ENCODE data around the gene PACSIN1.

The PACSIN1 gene

DNA sequence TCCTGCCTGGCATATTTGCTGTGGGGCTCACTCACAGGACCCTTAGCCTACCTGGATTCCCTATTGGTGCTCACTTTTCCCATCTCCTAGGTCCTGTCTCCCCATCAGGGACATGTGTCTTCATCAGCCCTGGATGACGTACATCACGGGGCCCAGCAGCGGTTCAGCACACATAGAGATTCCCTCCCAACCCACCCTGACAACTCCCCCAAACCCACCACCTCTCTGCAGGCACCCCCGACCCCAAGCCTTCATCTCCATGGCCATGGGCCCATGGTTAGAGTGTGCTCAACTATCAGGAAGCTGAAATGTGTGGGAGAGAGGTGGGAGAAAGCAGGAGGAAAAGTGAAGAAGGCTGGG, 115.7 kb downstream of the PACSIN1 start:
- Histone ChIP-seq H3K4ac (ENCODE audit: low read depth, low read length) (no peak overlapping the region), H4K12ac (ENCODE audit: low read depth, low read length) (no peak overlapping the region), H2BK12ac (ENCODE audit: low read length) (no peak overlapping the region), H3K14ac (ENCODE audit: low read length) (no peak overlapping the region), H3K27ac (ENCODE audit: low read depth, low read length) (no peak overlapping the region), H3K4me2 (ENCODE audit: low read length) (no peak overlapping the region), H2BK120ac (ENCODE audit: insufficient read depth, low read length, poor library complexity) (no peak overlapping the region), H4K8ac (ENCODE audit: low read depth, low read length) (no peak overlapping the region), H2AFZ (ENCODE audit: insufficient read depth, low read length, poor library complexity) (no peak overlapping the region), H4K91ac (ENCODE audit: low read depth, low read length) (no peak overlapping the region), H2BK5ac (ENCODE audit: low read depth, low read length, poor library complexity) (no peak overlapping the region), H3K9me3 (ENCODE audit: insufficient read depth, low read depth, low read length) (no peaks in the 10 kb centered on the region), H3K4me1 (ENCODE audit: control insufficient read depth in 1 of 2, insufficient read depth in 2 of 2, low read length in 2 of 2) (no peaks in the 10 kb centered on the region), H3K4me3 (ENCODE audit: low read depth, low read length) (no peak overlapping the region), H3K79me2 (ENCODE audit: control insufficient read depth, insufficient read depth, low read length, poor library complexity) (no peaks in the 10 kb centered on the region), H3K23ac (ENCODE audit: low read length) (no peak overlapping the region), H3K36me3 (ENCODE audit: control insufficient read depth in 1 of 2, insufficient read depth in 2 of 2, low read length in 2 of 2) (peaks cover 0 to 8% of the 10 kb centered on the region in 2 experiments), H3K9ac (ENCODE audit: low read length) (no peak overlapping the region), H3K79me1 (ENCODE audit: low read length) (no peaks in the 10 kb centered on the region), H3K18ac (ENCODE audit: low read length) (no peak overlapping the region), H2AK5ac (ENCODE audit: low read length) (no peak overlapping the region), H3K27me3 (ENCODE audit: insufficient read depth, low read length) (no peaks in the 10 kb centered on the region)
- no peak for DNase-seq
- no CpG with 5 or more reads among the region's 4 CpGs for WGBS (ENCODE audit: extremely low coverage, insufficient coverage, insufficient read length)

DNA sequence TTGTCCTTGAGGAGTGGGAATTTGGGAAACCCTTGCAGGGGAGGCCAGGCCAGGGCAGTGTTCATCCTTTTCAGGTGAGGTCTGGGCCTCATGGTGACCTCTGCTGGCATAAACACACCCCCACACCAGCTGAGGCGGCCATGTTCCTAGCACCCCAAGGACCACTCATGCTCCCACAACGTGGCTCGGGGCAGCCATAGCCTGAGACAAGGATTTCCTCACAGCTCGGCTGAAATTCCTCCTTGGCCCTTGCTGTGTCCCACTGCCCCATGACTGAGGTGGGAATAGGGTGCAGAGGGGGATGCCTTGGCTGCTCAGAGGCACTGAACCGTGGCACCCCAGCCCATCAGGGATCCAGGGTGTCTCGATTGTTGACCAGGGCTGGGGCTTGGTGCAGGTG, 117.6 kb downstream of the PACSIN1 start:
- no peak overlapping the region for H2AK5ac ChIP-seq (ENCODE audit: low read length)
- no peak overlapping the region for H3K4me3 ChIP-seq (ENCODE audit: low read depth, low read length)
- H3K27me3 ChIP-seq (ENCODE audit: insufficient read depth, low read length), result no peaks in the 10 kb centered on the region
- H3K79me2 ChIP-seq (ENCODE audit: control insufficient read depth, insufficient read depth, low read length, poor library complexity), result no peaks in the 10 kb centered on the region
- no peak overlapping the region for H3K27ac ChIP-seq (ENCODE audit: low read depth, low read length)
- DNase-seq, result no peak
- no peak overlapping the region for H2BK5ac ChIP-seq (ENCODE audit: low read depth, low read length, poor library complexity)
- H4K12ac ChIP-seq (ENCODE audit: low read depth, low read length), result no peak overlapping the region
- H3K23ac ChIP-seq (ENCODE audit: low read length), result no peak overlapping the region
- no peak overlapping the region for H2BK12ac ChIP-seq (ENCODE audit: low read length)
- no peak overlapping the region for H2BK120ac ChIP-seq (ENCODE audit: insufficient read depth, low read length, poor library complexity)
- no CpG with 5 or more reads among the region's 6 CpGs for WGBS (ENCODE audit: extremely low coverage, insufficient coverage, insufficient read length)
- no peak overlapping the region for H3K18ac ChIP-seq (ENCODE audit: low read length)
- no peak overlapping the region for H3K4me2 ChIP-seq (ENCODE audit: low read length)
- H2AFZ ChIP-seq (ENCODE audit: insufficient read depth, low read length, poor library complexity), result no peak overlapping the region
- H4K8ac ChIP-seq (ENCODE audit: low read depth, low read length), result no peak overlapping the region
- no peak overlapping the region for H3K9ac ChIP-seq (ENCODE audit: low read length)
- no peaks in the 10 kb centered on the region for H3K4me1 ChIP-seq (ENCODE audit: control insufficient read depth in 1 of 2, insufficient read depth in 2 of 2, low read length in 2 of 2)
- no peak overlapping the region for H3K14ac ChIP-seq (ENCODE audit: low read length)
- no peak overlapping the region for H3K4ac ChIP-seq (ENCODE audit: low read depth, low read length)
- H3K9me3 ChIP-seq (ENCODE audit: insufficient read depth, low read depth, low read length), result no peaks in the 10 kb centered on the region
- no peak overlapping the region for H4K91ac ChIP-seq (ENCODE audit: low read depth, low read length)
- no peaks in the 10 kb centered on the region for H3K79me1 ChIP-seq (ENCODE audit: low read length)
- peaks cover 10 to 14% of the 10 kb centered on the region in 2 experiments for H3K36me3 ChIP-seq (ENCODE audit: control insufficient read depth in 1 of 2, insufficient read depth in 2 of 2, low read length in 2 of 2)

DNA sequence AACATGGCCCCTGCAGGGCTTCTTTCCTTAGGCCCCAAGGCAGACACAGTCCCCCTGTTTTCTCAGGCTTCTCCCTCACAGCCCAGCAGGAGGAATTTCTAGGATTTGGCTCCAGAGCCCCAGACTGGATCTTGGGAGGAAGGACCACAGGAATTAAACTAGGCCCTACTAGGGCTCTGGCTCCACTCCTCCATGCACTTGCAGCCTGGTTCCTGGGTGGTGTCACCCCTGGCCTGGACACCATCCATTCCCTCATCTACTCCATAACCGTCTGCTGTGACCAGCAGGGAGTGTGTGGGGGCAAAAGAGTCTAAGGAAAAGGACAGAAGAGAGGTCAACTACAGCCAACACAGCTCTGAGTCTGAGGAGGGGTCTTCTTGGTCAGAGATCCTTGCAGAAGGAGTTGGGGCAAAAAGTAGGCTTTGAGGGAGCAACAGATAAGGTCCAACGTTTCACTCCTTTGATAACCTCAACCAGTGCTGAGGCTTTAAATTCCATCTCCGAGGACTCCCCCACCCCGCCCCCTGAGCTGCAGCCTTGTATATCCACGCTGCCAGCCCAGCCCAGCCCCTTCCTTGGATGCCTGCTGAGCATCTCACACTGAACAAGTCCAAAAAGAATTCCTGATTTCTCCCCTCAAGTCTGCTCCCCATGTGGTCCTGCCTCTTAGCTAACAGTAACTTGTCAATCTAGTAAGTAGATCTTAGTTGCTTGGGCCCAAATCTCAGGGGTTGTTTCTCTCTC, 118.2 kb downstream of the PACSIN1 start:
- no CpG with 5 or more reads among the region's 5 CpGs for WGBS (ENCODE audit: extremely low coverage, insufficient coverage, insufficient read length)
- H3K9ac ChIP-seq (ENCODE audit: low read length), result no peak overlapping the region
- H3K4ac ChIP-seq (ENCODE audit: low read depth, low read length), result no peak overlapping the region

DNA sequence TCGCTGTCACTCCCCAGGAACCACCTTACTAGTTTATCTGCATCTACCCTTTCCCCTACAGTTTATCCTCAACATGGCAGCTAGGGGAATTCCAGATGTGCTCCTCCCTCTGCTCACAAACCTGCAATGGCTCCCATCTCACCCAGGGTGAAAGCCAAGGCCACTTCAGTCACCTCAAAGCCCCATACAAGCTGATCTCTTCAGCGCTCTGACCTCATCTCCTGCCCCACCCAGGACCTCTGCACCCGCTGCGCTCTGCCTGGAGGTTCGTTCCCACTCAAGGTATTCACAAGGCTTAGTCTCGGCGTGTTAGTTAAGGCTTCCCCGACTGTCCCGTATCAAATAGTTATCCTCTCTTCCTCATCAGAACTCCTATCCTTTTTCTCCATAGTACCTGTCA, 118.8 kb downstream of the PACSIN1 start:
- H3K4me2 ChIP-seq (ENCODE audit: low read length), result no peak overlapping the region
- no peak overlapping the region for H3K4me3 ChIP-seq (ENCODE audit: low read depth, low read length)
- peaks cover 15 to 19% of the 10 kb centered on the region in 2 experiments for H3K36me3 ChIP-seq (ENCODE audit: control insufficient read depth in 1 of 2, insufficient read depth in 2 of 2, low read length in 2 of 2)
- H3K23ac ChIP-seq (ENCODE audit: low read length), result no peak overlapping the region
- H3K9me3 ChIP-seq (ENCODE audit: insufficient read depth, low read depth, low read length), result no peaks in the 10 kb centered on the region
- H4K12ac ChIP-seq (ENCODE audit: low read depth, low read length), result no peak overlapping the region
- H2BK120ac ChIP-seq (ENCODE audit: insufficient read depth, low read length, poor library complexity), result no peak overlapping the region
- no peak overlapping the region for H3K14ac ChIP-seq (ENCODE audit: low read length)
- H3K27ac ChIP-seq (ENCODE audit: low read depth, low read length), result no peak overlapping the region
- H3K9ac ChIP-seq (ENCODE audit: low read length), result no peak overlapping the region
- no peak overlapping the region for H2BK5ac ChIP-seq (ENCODE audit: low read depth, low read length, poor library complexity)
- no peak overlapping the region for H3K4ac ChIP-seq (ENCODE audit: low read depth, low read length)
- H4K91ac ChIP-seq (ENCODE audit: low read depth, low read length), result no peak overlapping the region
- no peak overlapping the region for H4K8ac ChIP-seq (ENCODE audit: low read depth, low read length)
- H2BK12ac ChIP-seq (ENCODE audit: low read length), result no peak overlapping the region
- no peak for DNase-seq
- no CpG with 5 or more reads among the region's 9 CpGs for WGBS (ENCODE audit: extremely low coverage, insufficient coverage, insufficient read length)
- no peaks in the 10 kb centered on the region for H3K27me3 ChIP-seq (ENCODE audit: insufficient read depth, low read length)
- no peak overlapping the region for H3K18ac ChIP-seq (ENCODE audit: low read length)
- no peak overlapping the region for H2AK5ac ChIP-seq (ENCODE audit: low read length)
- no peaks in the 10 kb centered on the region for H3K79me1 ChIP-seq (ENCODE audit: low read length)
- no peak overlapping the region for H2AFZ ChIP-seq (ENCODE audit: insufficient read depth, low read length, poor library complexity)
- no peaks in the 10 kb centered on the region for H3K79me2 ChIP-seq (ENCODE audit: control insufficient read depth, insufficient read depth, low read length, poor library complexity)
- no peaks in the 10 kb centered on the region for H3K4me1 ChIP-seq (ENCODE audit: control insufficient read depth in 1 of 2, insufficient read depth in 2 of 2, low read length in 2 of 2)

More for the DNA sequence above, 118.2 kb downstream of the PACSIN1 start:
- no peaks in the 10 kb centered on the region for H3K79me1 ChIP-seq (ENCODE audit: low read length)
- no peak overlapping the region for H3K4me3 ChIP-seq (ENCODE audit: low read depth, low read length)
- H3K4me1 ChIP-seq (ENCODE audit: control insufficient read depth in 1 of 2, insufficient read depth in 2 of 2, low read length in 2 of 2), result no peaks in the 10 kb centered on the region
- H2AFZ ChIP-seq (ENCODE audit: insufficient read depth, low read length, poor library complexity), result no peak overlapping the region
- H3K27me3 ChIP-seq (ENCODE audit: insufficient read depth, low read length), result no peaks in the 10 kb centered on the region
- H3K18ac ChIP-seq (ENCODE audit: low read length), result no peak overlapping the region
- DNase-seq, result no peak
- H3K4me2 ChIP-seq (ENCODE audit: low read length), result no peak overlapping the region
- no peak overlapping the region for H4K8ac ChIP-seq (ENCODE audit: low read depth, low read length)
- H3K79me2 ChIP-seq (ENCODE audit: control insufficient read depth, insufficient read depth, low read length, poor library complexity), result no peaks in the 10 kb centered on the region
- H4K12ac ChIP-seq (ENCODE audit: low read depth, low read length), result no peak overlapping the region
- H3K14ac ChIP-seq (ENCODE audit: low read length), result no peak overlapping the region
- H2AK5ac ChIP-seq (ENCODE audit: low read length), result no peak overlapping the region
- H2BK12ac ChIP-seq (ENCODE audit: low read length), result no peak overlapping the region
- H3K36me3 ChIP-seq (ENCODE audit: control insufficient read depth in 1 of 2, insufficient read depth in 2 of 2, low read length in 2 of 2), result peaks cover 11 to 15% of the 10 kb centered on the region in 2 experiments
- H3K23ac ChIP-seq (ENCODE audit: low read length), result no peak overlapping the region
- no peak overlapping the region for H3K27ac ChIP-seq (ENCODE audit: low read depth, low read length)
- H2BK5ac ChIP-seq (ENCODE audit: low read depth, low read length, poor library complexity), result no peak overlapping the region
- H4K91ac ChIP-seq (ENCODE audit: low read depth, low read length), result no peak overlapping the region
- H3K9me3 ChIP-seq (ENCODE audit: insufficient read depth, low read depth, low read length), result no peaks in the 10 kb centered on the region
- no peak overlapping the region for H2BK120ac ChIP-seq (ENCODE audit: insufficient read depth, low read length, poor library complexity)

All from trophoblast cell (in vitro differentiated cells and primary cell).